ENCODE measurements around the gene ZNF521.

ZNF521 gene

GRCh38 chr18:25351777-25352628, at the start of gene ZNF521:
ZNF521 (minus strand) TSS chr18:25352166; CDS start chr18:25350946, 1,220 bp downstream.
- peak; percentile 95 for DNase-seq

GRCh38 chr18:25399554-25399953, 47.6 kb upstream of the ZNF521 start:
- DNase-seq: no peak

DNA sequence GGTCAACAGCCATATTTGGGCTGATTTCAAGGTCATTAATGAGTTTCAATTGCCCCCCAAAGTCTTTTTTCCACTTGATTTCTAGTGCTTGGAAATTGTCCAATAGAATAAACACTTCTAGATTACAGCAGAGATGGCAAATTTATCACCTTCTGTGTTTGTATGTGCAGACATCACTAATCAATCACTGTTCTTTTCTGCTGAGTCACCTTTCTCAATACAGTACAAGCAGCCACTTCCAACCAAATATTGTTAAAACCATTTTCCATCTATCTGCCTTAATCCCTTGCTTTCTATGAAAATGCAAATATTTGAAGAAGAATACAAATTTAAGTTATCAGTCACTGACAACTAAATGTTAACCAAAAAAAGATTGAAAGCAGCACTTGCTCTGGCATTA, 40.2 kb upstream of the ZNF521 start:
- DNase-seq: no peak

GRCh38 chr18:25373432-25374179, 21.6 kb upstream of the ZNF521 start:
- DNase-seq: no peak

DNA sequence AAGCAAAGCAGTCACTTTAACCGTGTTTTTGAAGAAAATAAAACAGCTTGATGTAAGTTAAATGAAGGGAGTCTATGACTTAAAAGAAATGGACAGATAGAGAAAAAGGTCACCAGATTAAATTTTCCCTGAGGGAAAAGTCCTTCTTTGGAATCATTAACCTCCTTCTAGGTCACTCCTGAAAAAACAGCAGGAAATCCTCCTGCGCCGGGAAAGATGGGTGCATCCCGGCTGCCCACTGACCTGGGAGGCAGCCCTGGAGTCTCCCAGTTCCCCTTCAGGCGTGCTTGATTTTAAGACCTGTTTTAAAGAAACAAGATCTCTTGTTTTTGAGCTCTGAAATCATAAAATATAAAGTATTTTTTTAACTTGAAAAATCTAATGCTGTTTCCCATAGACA, 18.4 kb upstream of the ZNF521 start:
- no peak for DNase-seq

DNA sequence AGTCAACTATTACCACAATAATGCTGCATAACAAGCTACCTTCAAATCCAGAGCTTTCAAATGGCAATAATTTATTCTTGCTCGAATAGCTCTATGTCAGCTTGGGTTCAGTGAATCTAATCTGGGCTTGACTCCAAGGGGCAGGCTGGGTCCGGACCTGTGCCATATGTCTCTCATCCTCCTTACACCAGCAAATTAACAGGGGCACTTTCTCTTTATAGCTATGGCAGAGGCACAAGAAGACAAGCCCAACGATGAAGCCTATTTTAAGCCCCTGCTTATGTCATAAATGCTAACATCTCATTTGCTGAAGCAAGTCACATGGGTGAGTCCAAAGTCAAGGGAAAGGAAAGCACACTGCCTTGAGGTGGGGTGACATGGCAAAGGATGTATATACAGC, 13.3 kb upstream of the ZNF521 start:
- no peak for DNase-seq

- DNase-seq: no peak
Measured at GRCh38 chr18:25364732-25365131, 12.8 kb upstream of the ZNF521 start.

GRCh38 chr18:25360301-25360899, 8.4 kb upstream of the ZNF521 start:
- no peak for DNase-seq

- DNase-seq: no peak
Measured at GRCh38 chr18:25353080-25353479, 1.1 kb upstream of the ZNF521 start.

GRCh38 chr18:25352629-25353005, 651 bp upstream of the ZNF521 start:
- peak; percentile 31 for DNase-seq

DNA sequence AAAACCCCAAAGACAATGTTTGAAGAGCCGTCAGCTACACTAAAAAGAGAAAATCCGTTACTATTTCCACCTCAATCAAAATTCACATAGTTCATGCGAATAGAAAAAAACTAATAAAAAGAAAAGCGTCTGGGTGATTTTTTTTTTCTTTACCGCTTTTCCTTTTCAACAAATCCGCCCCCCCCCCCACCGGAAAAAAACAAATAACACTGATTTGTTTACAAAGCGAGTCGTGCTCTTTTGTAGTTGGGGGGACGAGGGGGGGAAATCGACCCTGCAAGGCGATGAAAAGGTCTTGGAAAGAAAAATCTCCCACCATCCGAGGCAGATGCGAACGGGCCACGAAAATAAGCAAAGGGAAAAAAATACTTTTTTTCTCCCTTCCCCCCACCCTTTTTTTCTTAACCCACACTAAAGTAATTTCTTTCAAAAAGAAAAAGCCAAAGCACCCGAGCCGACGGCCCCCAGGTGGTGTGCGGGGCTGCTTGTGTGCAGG, 638 bp downstream of the ZNF521 start:
- DNase-seq: no peak

GRCh38 chr18:25350489-25351251, 1.3 kb downstream of the ZNF521 start:
- peak; percentile 78 for DNase-seq

GRCh38 chr18:25349926-25350487, 2.0 kb downstream of the ZNF521 start:
- peak; percentile 65 for DNase-seq

- DNase-seq: peak; percentile 59
Measured at GRCh38 chr18:25349131-25349925, 2.6 kb downstream of the ZNF521 start.

DNA sequence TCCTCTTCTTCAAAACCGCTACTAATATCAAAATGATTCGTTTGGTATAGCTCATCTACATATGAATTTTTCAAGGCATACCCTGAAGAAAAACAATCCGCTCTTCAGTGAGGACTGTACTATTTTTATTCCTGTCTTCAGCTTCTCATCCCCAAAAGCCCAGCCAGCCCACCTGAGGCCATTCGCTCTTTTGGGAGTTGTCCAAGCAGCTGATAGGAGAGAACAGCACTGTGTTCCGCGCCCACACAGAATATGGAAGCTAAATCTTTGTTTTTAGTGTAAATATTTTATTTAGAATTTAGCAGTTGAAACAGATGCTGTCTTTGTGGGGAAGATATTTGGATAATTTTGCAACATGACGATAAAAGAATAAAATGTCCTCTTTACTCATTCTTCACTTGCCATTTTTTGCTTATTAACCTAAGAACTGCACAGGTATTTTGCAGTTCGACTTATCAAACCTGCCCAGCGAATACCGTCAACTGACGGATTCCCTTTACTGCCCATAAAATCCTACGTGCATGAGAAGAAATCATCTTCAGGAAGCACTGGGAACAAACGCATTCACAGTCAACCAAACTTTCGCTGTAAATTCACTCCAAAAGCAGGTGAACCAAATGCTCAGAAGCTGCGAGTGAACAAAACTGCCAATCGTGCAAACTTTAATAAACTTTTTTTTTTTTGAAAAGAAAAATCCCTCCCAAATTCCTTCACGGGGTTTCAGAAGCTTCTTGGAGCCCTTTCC, 3.4 kb downstream of the ZNF521 start:
- peak; percentile 41 for DNase-seq

DNA sequence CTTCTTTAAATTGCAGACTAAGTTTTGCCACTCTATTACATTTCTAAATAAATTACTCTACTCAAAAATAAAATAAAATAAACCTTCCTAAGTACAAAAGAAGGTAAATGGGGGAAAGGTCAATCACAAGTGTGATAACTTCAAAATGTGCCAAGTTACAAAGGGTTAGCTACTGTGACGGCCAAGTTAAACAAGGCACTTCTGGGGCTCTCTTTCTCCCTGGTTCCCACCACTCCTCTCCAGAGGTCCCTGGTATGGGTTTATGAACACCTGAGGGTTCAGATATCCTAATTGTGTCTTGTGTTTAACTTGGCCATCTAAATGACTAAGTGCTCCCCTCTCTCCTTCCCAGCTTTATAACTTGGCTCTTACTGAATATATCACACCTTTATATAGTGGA, 5.4 kb downstream of the ZNF521 start:
- no peak for DNase-seq

- no peak for DNase-seq
Measured at GRCh38 chr18:25345081-25345866, 6.7 kb downstream of the ZNF521 start.

DNA sequence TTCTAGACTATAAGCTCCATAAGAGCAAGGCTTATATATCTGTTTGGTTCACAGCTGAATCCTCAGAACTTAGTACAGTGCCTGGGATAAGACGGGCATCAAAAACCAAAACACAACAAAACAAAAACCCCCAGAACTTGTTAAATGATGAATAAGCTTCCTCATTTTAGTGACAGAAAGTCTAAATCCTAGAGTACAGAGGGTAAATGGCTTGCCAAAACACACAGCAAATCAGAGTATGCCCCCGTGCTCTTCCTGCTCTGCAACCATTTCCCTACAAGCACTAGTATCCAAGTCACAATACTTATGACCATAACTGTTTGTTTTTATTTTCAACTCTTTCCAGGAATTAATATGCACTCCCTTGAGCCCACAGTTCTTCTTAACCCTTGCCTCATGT, 10.1 kb downstream of the ZNF521 start:
- no peak for DNase-seq

DNA sequence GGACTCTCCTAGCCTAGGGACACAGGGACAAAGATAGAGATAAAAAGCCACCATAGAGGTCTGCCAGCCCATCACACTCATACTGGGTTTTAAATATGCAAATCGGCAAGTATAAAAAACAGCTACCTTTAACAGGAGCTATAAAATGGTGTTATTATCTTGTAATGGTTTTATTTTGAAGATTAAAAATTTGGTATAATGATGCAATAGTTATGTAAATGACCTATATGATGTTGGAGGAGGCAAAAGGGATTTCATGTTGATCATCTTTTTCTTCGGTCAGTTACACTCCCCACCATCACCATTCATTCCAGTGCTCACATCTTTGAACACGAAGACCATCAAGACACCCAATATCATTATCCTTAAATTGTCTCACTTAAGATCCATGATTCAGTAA, 11.2 kb downstream of the ZNF521 start:
- DNase-seq: no peak

GRCh38 chr18:25335676-25336075, 16.3 kb downstream of the ZNF521 start:
- DNase-seq: no peak

All from femur (tissue), 1 donor.